ENCODE measurements around the gene SPOPL.
"Not testable (repeated sequence)": the region's sequence is repeated elsewhere in the genome, so short reads cannot be mapped to it uniquely, and the experiment has no call there.

Gene SPOPL

GRCh38 chr2:138501425-138502254 lies at the start of gene SPOPL:
TSS of gene SPOPL (plus strand) at chr2:138501770. CDS start at chr2:138550217, 48,447 bp downstream.
- DNase-seq: peak; percentile 85

- DNase-seq: no peak
Measured at GRCh38 chr2:138452324-138452723, 49.2 kb upstream of the SPOPL start.

- no peak for DNase-seq
Measured at GRCh38 chr2:138453815-138454214, 47.8 kb upstream of the SPOPL start.

- no peak for DNase-seq
Measured at GRCh38 chr2:138454761-138455160, 46.8 kb upstream of the SPOPL start.

GRCh38 chr2:138455275-138455674 lies 46.3 kb upstream of the SPOPL start:
- no peak for DNase-seq

- no peak for DNase-seq
Measured at GRCh38 chr2:138455691-138456090, 45.9 kb upstream of the SPOPL start.

- not testable (repeated sequence) for DNase-seq
Measured at GRCh38 chr2:138462689-138463088, 38.9 kb upstream of the SPOPL start.

- DNase-seq: no peak
Measured at GRCh38 chr2:138468617-138469016, 33.0 kb upstream of the SPOPL start.

- DNase-seq: no peak
Measured at GRCh38 chr2:138469411-138469810, 32.2 kb upstream of the SPOPL start.

GRCh38 chr2:138470941-138471340 lies 30.6 kb upstream of the SPOPL start:
- no peak for DNase-seq

GRCh38 chr2:138474100-138474825 lies 27.3 kb upstream of the SPOPL start:
- DNase-seq: no peak

GRCh38 chr2:138475277-138475776 lies 26.2 kb upstream of the SPOPL start:
- DNase-seq: no peak

- DNase-seq: no peak
Measured at GRCh38 chr2:138476186-138476585, 25.4 kb upstream of the SPOPL start.

- no peak for DNase-seq
Measured at GRCh38 chr2:138476940-138477339, 24.6 kb upstream of the SPOPL start.

GRCh38 chr2:138482796-138483195 lies 18.8 kb upstream of the SPOPL start:
- DNase-seq: not testable (repeated sequence)

GRCh38 chr2:138485019-138485418 lies 16.6 kb upstream of the SPOPL start:
- DNase-seq: no peak

- DNase-seq: peak; percentile 3
Measured at GRCh38 chr2:138486363-138487198, 15.0 kb upstream of the SPOPL start.

GRCh38 chr2:138490673-138491494 lies 10.7 kb upstream of the SPOPL start:
- DNase-seq: no peak

GRCh38 chr2:138491495-138491862 lies 10.1 kb upstream of the SPOPL start:
- DNase-seq: no peak

- no peak for DNase-seq
Measured at GRCh38 chr2:138492160-138492559, 9.4 kb upstream of the SPOPL start.

GRCh38 chr2:138493334-138493733 lies 8.2 kb upstream of the SPOPL start:
- no peak for DNase-seq
